Subcutaneous preadipocyte (primary cell): Measurements from ENCODE around the gene BEX2. TPM values are rescaled to one million over a fixed set of nuclear protein-coding genes. Genes with fewer than 3 reads are reported as not detected.

Source experiments
- small RNA-seq: library from RNA; depleted of rRNA; stranded (forward); fragments of <200 nt; gene quantifications from one replicate; pipeline ENCODE3, GENCODE V24; 2012
- total RNA-seq: library from RNA; depleted of rRNA; stranded (reverse); fragments of >200 nt; gene quantifications from 2 replicates; pipeline ENCODE4 v1.2.3, GENCODE V29; 2012

Gene BEX2
- 0.20 and 0.73 TPM in 2 replicates for total RNA-seq

GRCh38 chrX:103310555-103311398 is at the start of gene BEX2:
Gene BEX2, minus strand, starts transcription at chrX:103310990. Its CDS starts 1,014 bp downstream, at chrX:103309976.

GRCh38 chrX:103356130-103356798 is 45.5 kb upstream of the BEX2 start, which contains the start of gene TCEAL9:
Gene TCEAL9, plus strand, starts transcription at chrX:103356506. Its CDS starts 1,179 bp downstream, at chrX:103357685.

GRCh38 chrX:103329991-103330390 is 19.2 kb upstream of the BEX2 start, which contains the start of gene TCEAL7:
Gene TCEAL7, plus strand, starts transcription at chrX:103330239. Its CDS starts 1,165 bp downstream, at chrX:103331404.

GRCh38 chrX:103276581-103277002 is 34.2 kb downstream of the BEX2 start, which contains the start of gene TCEAL5:
Gene TCEAL5, minus strand, starts transcription at chrX:103276750. Its CDS starts 2,187 bp downstream, at chrX:103274563.

Small RNA genes lying within 50 kb of the gene (small RNA-seq; reads per million reads assigned to genes)
- not detected for gene Z92846.1

Other genes starting within 250 kb of the BEX2 start
- gene BEX1, start 246.8 kb downstream of the BEX2 start, total RNA-seq = 0.59 TPM in 1 of 2 replicates, not detected in the other
- gene NXF3, start 217.8 kb downstream of the BEX2 start, total RNA-seq = not detected in 2 replicates
- 6.5 and 11.4 TPM in 2 replicates for gene BEX4, start 95.9 kb downstream of the BEX2 start, total RNA-seq
- 80.7 and 109 TPM in 2 replicates for gene TCEAL8, start 55.8 kb downstream of the BEX2 start, total RNA-seq
- gene TCEAL5, start 34.2 kb downstream of the BEX2 start, total RNA-seq = under 0.01 TPM in 1 of 2 replicates, not detected in the other
- gene TCEAL7, start 19.2 kb upstream of the BEX2 start, total RNA-seq = 22.8 and 26.2 TPM in 2 replicates
- 60.3 and 67.8 TPM in 2 replicates for gene TCEAL9, start 45.5 kb upstream of the BEX2 start, total RNA-seq
- gene BEX3, start 65.5 kb upstream of the BEX2 start, total RNA-seq = 120 and 159 TPM in 2 replicates
- 0.37 and 0.39 TPM in 2 replicates for gene RAB40A, start 208.5 kb upstream of the BEX2 start, total RNA-seq